MM.1S (cell line): ENCODE measurements around the gene PELO.

Source experiments
- DNase-seq: peaks from one replicate; pipeline ENCODE4 v3.0.0-alpha.2; 2015
- H2AFZ ChIP-seq: fragments of 300-600 bp; sonication (generic); 2 replicates; pipeline ENCODE4 v1.6.0; 2016; ENCODE audit warnings: antibody characterized with exemption, low read length
- H3F3A ChIP-seq: fragments of 300-600 bp; sonication (generic); 2 replicates; pipeline ENCODE4 v1.6.1; 2016; ENCODE audit warnings: mild to moderate bottlenecking, antibody characterized with exemption, low read length, moderate library complexity, mixed read lengths; ENCODE audit not compliant: insufficient read depth
- H3K27ac ChIP-seq: fragments of 300-600 bp; sonication (generic); 2 replicates; pipeline ENCODE4 v1.5.1; 2016; ENCODE audit warnings: mild to moderate bottlenecking, low read length
- H3K27me3 ChIP-seq: fragments of 300-600 bp; sonication (generic); replicated peaks from 2 replicates; pipeline ENCODE4 v1.6.0; 2016; ENCODE audit warnings: low read length; ENCODE audit not compliant: insufficient read depth
- H3K36me3 ChIP-seq: fragments of 300-600 bp; sonication (generic); replicated peaks from 2 replicates; pipeline ENCODE4 v1.6.1; 2016; ENCODE audit warnings: mild to moderate bottlenecking, low read length, mixed read lengths; ENCODE audit not compliant: insufficient read depth
- H3K4me1 ChIP-seq: fragments of 300-600 bp; sonication (generic); 2 replicates; pipeline ENCODE4 v1.6.1; 2016; ENCODE audit warnings: low read length, mixed read lengths
- H3K4me2 ChIP-seq: fragments of 300-600 bp; sonication (generic); 2 replicates; pipeline ENCODE4 v1.6.0; 2016; ENCODE audit warnings: low read depth, low read length
- H3K4me3 ChIP-seq: fragments of 300-600 bp; sonication (generic); 2 replicates; pipeline ENCODE4 v1.5.1; 2016; ENCODE audit warnings: low read length, mixed read lengths
- H3K79me2 ChIP-seq: fragments of 300-600 bp; sonication (generic); 2 replicates; pipeline ENCODE4 v1.6.1; 2016; ENCODE audit warnings: mixed run types, low read length, mixed read lengths
- H3K9ac ChIP-seq: fragments of 300-600 bp; sonication (generic); 2 replicates; pipeline ENCODE4 v1.6.1; 2016; ENCODE audit warnings: low read length, mixed read lengths
- H3K9me2 ChIP-seq: fragments of 300-600 bp; sonication (generic); replicated peaks from 2 replicates; pipeline ENCODE4 v1.6.1; 2016; ENCODE audit warnings: mild to moderate bottlenecking, low read length, mixed read lengths; ENCODE audit not compliant: insufficient read depth
- H3K9me3 ChIP-seq: fragments of 300-600 bp; sonication (generic); replicated peaks from 2 replicates; pipeline ENCODE4 v1.6.1; 2016; ENCODE audit warnings: mild to moderate bottlenecking, low read length, mixed read lengths; ENCODE audit not compliant: insufficient read depth
- H4K20me1 ChIP-seq: fragments of 300-600 bp; sonication (generic); 2 replicates; pipeline ENCODE4 v1.6.1; 2016; ENCODE audit warnings: mild to moderate bottlenecking, low read length, moderate library complexity, mixed read lengths; ENCODE audit not compliant: insufficient read depth
- EZH2 ChIP-seq: fragments of 300-600 bp; sonication (generic); optimal IDR thresholded peaks from 2 replicates; pipeline ENCODE3; 2017; ENCODE audit warnings: low read depth, mild to moderate bottlenecking, antibody characterized with exemption, low read length, mixed read lengths
- EZH2phosphoT487 ChIP-seq: fragments of 300-600 bp; sonication (generic); IDR thresholded peaks from 2 replicates; pipeline ENCODE4 v1.6.1; 2018; ENCODE audit warnings: antibody characterized with exemption, low read length
- TF ChIP-seq, protein P1 (sequence below): fragments of 300-600 bp; sonication (generic); IDR thresholded peaks from 2 replicates; pipeline ENCODE4 v1.5.1; 2016; ENCODE audit warnings: antibody characterized with exemption, low read length, mixed read lengths

Gene PELO

DNA sequence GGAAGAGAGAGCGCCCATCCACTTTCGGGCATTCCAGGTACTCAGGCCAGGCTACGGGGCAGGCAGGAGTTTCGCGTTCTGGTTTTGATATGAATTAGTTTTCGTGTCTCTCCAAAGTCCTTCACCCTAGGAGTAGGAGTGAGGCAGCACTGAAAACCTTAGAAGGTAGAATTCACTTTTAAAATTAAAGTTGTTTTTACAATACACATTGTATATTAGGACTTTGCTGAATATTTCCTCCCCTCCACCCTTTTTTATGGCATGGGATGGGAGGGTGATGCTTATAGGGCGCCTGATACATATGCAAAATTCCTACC lies 747 bp downstream of the PELO start:
- Histone ChIP-seq H3K36me3 (no peaks in the 10 kb centered on the region), H3K9ac (no peak overlapping the region; the same call in 1 of the 2 replicates), H3K79me2 (no peaks in the 10 kb centered on the region), H3K27me3 (no peaks in the 10 kb centered on the region), H3K4me3 (peak overlapping the region; percentile 80), H3K4me2 (peak overlapping the region; percentile 98), H3F3A (no peaks in the 10 kb centered on the region), H3K4me1 (no peaks in the 10 kb centered on the region), H4K20me1 (no peaks in the 10 kb centered on the region), H2AFZ (peak overlapping the region; percentile 94), H3K27ac (no peak overlapping the region), H3K9me3 (no peaks in the 10 kb centered on the region), H3K9me2 (no peaks in the 10 kb centered on the region)
- DNase-seq: no peak
- TF ChIP-seq EZH2 (no peak), EZH2phosphoT487 (no peak)
- TF ChIP-seq, protein P1, sequence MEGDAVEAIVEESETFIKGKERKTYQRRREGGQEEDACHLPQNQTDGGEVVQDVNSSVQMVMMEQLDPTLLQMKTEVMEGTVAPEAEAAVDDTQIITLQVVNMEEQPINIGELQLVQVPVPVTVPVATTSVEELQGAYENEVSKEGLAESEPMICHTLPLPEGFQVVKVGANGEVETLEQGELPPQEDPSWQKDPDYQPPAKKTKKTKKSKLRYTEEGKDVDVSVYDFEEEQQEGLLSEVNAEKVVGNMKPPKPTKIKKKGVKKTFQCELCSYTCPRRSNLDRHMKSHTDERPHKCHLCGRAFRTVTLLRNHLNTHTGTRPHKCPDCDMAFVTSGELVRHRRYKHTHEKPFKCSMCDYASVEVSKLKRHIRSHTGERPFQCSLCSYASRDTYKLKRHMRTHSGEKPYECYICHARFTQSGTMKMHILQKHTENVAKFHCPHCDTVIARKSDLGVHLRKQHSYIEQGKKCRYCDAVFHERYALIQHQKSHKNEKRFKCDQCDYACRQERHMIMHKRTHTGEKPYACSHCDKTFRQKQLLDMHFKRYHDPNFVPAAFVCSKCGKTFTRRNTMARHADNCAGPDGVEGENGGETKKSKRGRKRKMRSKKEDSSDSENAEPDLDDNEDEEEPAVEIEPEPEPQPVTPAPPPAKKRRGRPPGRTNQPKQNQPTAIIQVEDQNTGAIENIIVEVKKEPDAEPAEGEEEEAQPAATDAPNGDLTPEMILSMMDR: no peak

DNA sequence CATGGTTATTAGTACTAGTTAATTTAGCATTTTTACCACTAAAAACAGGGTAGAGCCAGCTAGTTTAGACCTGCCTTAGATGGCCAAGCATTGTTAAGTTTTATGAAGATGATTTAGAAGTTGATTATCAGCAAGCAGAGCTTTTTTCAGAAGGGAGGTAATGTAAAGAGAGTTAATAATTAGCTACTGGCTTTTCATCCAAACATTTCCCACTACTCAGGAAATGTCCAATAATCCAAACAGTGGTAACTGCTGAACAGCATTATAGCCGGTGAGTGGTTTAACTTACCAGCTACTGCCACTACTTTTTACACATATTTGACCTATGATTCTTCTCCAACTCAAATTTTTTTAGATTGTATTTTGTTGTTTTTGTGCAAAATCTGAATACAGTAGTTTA lies 1.7 kb downstream of the PELO start:
- Histone ChIP-seq H3K9ac (no peak overlapping the region), H3K4me3 (no peak overlapping the region), H3K27ac (no peak overlapping the region)

DNA sequence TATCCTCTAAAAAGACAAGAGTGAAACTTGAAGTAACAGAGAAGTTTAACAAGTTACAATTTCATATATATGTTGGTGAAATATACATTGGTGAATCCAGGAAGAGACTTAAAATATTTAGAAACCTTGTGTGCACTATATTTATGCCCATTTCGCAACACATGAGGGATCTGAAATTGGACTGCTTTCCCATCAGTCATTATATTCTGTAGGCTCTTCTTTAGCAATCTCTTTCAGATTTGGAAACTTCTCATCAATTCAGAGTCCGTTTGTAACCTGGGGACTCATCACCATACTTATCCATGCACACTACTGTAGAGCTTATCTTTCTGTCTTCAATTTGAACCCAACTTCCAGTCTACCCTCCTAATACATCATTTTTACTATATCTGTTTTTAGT lies 2.1 kb downstream of the PELO start:
- Histone ChIP-seq H4K20me1 (no peaks in the 10 kb centered on the region), H3K36me3 (no peaks in the 10 kb centered on the region), H3K4me2 (no peak overlapping the region), H3F3A (no peaks in the 10 kb centered on the region), H3K27me3 (no peaks in the 10 kb centered on the region), H3K4me1 (no peaks in the 10 kb centered on the region), H2AFZ (no peak overlapping the region), H3K4me3 (no peak overlapping the region), H3K9me2 (no peaks in the 10 kb centered on the region), H3K9me3 (no peaks in the 10 kb centered on the region), H3K27ac (no peak overlapping the region), H3K79me2 (no peaks in the 10 kb centered on the region), H3K9ac (no peak overlapping the region)
- no peak for DNase-seq
- no peak for TF ChIP-seq EZH2phosphoT487
- no peak for TF ChIP-seq EZH2
- TF ChIP-seq, protein P1: no peak

More for the DNA sequence above, 1.7 kb downstream of the PELO start:
- no peaks in the 10 kb centered on the region for H3K9me2 ChIP-seq
- DNase-seq: no peak
- H3K79me2 ChIP-seq: no peaks in the 10 kb centered on the region
- H3K4me1 ChIP-seq: no peaks in the 10 kb centered on the region
- no peak for TF ChIP-seq EZH2phosphoT487
- no peaks in the 10 kb centered on the region for H3K9me3 ChIP-seq
- H2AFZ ChIP-seq: no peak overlapping the region
- H4K20me1 ChIP-seq: no peaks in the 10 kb centered on the region
- no peaks in the 10 kb centered on the region for H3F3A ChIP-seq
- no peaks in the 10 kb centered on the region for H3K27me3 ChIP-seq
- H3K36me3 ChIP-seq: no peaks in the 10 kb centered on the region
- no peak overlapping the region for H3K4me2 ChIP-seq

DNA sequence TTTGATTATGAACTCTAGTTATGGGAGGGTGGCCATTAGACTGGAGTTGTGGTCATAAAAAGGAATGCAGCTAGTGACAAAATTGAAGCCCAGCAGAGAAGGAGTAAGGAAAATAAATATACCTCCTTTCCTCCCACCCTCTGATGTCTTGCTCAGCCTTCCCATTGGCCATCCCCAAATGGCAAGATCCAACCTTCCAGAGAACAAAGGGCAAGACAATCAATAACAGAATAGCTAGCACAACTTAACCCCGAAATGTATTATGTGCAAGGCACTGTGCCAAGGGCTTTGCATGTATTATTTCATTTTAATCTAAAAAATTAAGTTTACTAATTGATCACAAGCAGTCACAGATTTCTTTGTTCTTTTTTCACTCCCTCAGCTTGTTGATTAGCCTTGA lies 3.6 kb downstream of the PELO start:
- H3K27ac ChIP-seq: no peak overlapping the region
- no peaks in the 10 kb centered on the region for H3K27me3 ChIP-seq
- no peak for DNase-seq
- H4K20me1 ChIP-seq: no peaks in the 10 kb centered on the region
- H3K4me3 ChIP-seq: no peak overlapping the region
- no peaks in the 10 kb centered on the region for H3K79me2 ChIP-seq
- TF ChIP-seq, protein P1: no peak
- no peak for TF ChIP-seq EZH2
- TF ChIP-seq EZH2phosphoT487: no peak
- H3K36me3 ChIP-seq: no peaks in the 10 kb centered on the region
- no peaks in the 10 kb centered on the region for H3K9me2 ChIP-seq
- no peak overlapping the region for H2AFZ ChIP-seq
- H3K9ac ChIP-seq: no peak overlapping the region
- no peaks in the 10 kb centered on the region for H3K9me3 ChIP-seq
- H3K4me2 ChIP-seq: no peak overlapping the region
- H3F3A ChIP-seq: no peaks in the 10 kb centered on the region
- H3K4me1 ChIP-seq: no peaks in the 10 kb centered on the region
